Testis (tissue), 3 donors: ENCODE data around the gene SEMA6D. TPM values are rescaled to one million over a fixed set of nuclear protein-coding genes. Genes with fewer than 3 reads are reported as not detected.
"Not testable (repeated sequence)": the region's sequence is repeated elsewhere in the genome, so short reads cannot be mapped to it uniquely, and the experiment has no call there.

Source experiments
- DNase-seq: peaks from one replicate; pipeline ENCODE4 v3.0.0-alpha.2; 2019
- H3K27ac ChIP-seq, 2 donors: fragments of 200-600 bp; sonication (generic); one replicate each; pipeline ENCODE4 v1.5.1; 2019
- H3K27me3 ChIP-seq: fragments of 200-600 bp; sonication (generic); one replicate; pipeline ENCODE4 v1.5.1; 2019
- H3K36me3 ChIP-seq: fragments of 200-600 bp; sonication (generic); one replicate; pipeline ENCODE4 v1.5.1; 2017; ENCODE audit warnings: low read depth; ENCODE audit errors: missing control alignments
- H3K4me1 ChIP-seq: fragments of 200-600 bp; sonication (generic); one replicate; pipeline ENCODE4 v1.5.1; 2019
- H3K4me3 ChIP-seq, 2 donors: fragments of 200-600 bp; sonication (generic); one replicate each; pipeline ENCODE4 v1.5.1; 2017 to 2019
- H3K9me3 ChIP-seq: fragments of 200-600 bp; sonication (generic); one replicate; pipeline ENCODE4 v1.5.1; 2017
- POLR2A ChIP-seq: fragments of 450-650 bp; IDR thresholded peaks from one replicate; pipeline ENCODE4 v1.6.1; 2017; ENCODE audit warnings: antibody characterized with exemption, mild to moderate bottlenecking, moderate library complexity
- WGBS, 2 donors: methylation state at CpG; one replicate each; pipeline ENCODE4 v1.1.5; 2018; 5-methylcytosine and 5-hydroxymethylcytosine counted together
- intact Hi-C: fragments of 100-400 bp; cut with DNase I; formaldehyde crosslinking; loops from one replicate; pipeline ENCODE4 v1.15.1; 2023; ENCODE audit warnings: low total_unique reads
- polyA plus RNA-seq: library from polyadenylated mRNA; stranded (reverse); fragments of 350-450 nt; fragmentation: Illumina TruSeq; extraction: RNeasy Lipid Tissue Mini Kit (QIAGEN cat#74804); gene quantifications from one replicate; pipeline ENCODE4 v1.2.3, GENCODE V29; 2014; ENCODE audit warnings: low read depth, low replicate concordance; ENCODE audit not compliant: insufficient read depth
- total RNA-seq, 2 donors: library from RNA; depleted of rRNA; stranded (reverse); fragments of >200 nt; gene quantifications; one replicate each; pipeline ENCODE4 v1.2.3, GENCODE V29; 2016
- TF ChIP-seq, protein P1 (sequence below), 3 experiments: fragments of 450-650 bp in 2 of 3; fragments of 200-600 bp in 1 of 3; sonication (generic) in 1 of 3; IDR thresholded peaks; one replicate each; pipeline ENCODE4 v1.5.1; 2016 to 2019; ENCODE audit warnings: antibody characterized with exemption in 3 of 3, mild to moderate bottlenecking in 2 of 3, moderate library complexity in 1 of 3

Gene SEMA6D
- total and polyA plus RNA-seq, 3 donors from 2014 or later = 4.0 to 5.6 (median 4.3) TPM

DNA sequence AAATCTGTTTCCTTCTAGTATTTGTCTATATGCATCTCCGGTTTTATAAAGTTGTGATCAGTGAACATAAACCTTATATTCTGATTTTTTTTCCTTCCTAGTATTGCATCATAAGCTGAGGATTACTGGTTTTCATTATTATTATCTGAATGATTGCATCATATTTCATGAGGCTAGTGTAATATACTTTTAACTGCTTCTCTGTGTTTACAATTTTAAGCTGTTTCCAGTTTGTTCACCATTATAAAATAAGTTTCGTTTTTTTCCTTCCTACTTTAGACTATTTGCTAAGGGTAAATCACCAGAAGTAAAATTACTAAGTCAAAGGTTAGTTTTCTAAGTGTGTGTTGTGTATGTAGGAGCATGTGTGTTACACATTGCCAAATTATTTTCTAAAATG lies 20.2 kb downstream of the SEMA6D start:
- WGBS, 2 donors = 88 to 91% methylated on average over 2 of the region's 2 CpGs
- DNase-seq = no peak

DNA sequence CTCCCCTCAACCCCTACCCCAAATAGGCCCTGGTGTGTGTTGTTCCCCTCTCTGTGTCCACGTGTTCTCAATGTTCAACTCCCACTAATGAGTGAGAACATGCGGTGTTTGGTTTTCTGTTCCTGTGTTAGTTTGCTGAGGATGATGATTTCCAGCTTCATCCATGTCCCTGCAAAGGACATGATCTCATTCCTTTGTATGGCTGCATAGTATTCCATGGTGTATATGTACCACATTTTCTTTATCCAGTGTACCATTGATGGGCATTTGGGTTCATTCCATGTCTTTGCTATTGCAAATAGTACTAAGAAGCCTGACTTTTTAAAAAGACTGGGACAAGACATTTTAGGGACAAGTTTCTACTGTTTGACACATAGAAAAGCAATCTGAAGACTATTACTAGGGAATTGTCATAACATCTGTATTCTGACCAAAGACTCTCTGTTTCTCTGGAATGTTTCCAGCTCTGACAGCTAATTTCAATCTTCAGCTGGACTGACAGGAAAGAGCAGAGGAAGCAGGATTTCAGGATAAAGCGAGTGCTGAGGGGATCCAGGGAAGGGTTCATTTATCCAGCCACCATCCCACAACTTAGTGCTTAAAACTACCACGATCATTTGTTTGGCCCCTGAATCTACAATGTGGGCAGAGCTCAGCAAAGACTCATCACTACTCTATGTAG lies 21.0 kb downstream of the SEMA6D start:
- intact Hi-C loops, H3K9me3 ChIP-seq, H3K4me1 ChIP-seq, H3K27ac ChIP-seq, H3K4me3 ChIP-seq, H3K36me3 ChIP-seq, DNase-seq, H3K27me3 ChIP-seq: not testable (repeated sequence)
- 90 to 91% methylated on average over 4 of the region's 4 CpGs for WGBS, 2 donors

More for the DNA sequence above, 20.2 kb downstream of the SEMA6D start:
- intact Hi-C loops = no loop called here
- H3K4me1 ChIP-seq = no peaks in the 10 kb centered on the region
- H3K9me3 ChIP-seq = no peaks in the 10 kb centered on the region
- no peak overlapping the region for H3K4me3 ChIP-seq
- H3K36me3 ChIP-seq = no peaks in the 10 kb centered on the region
- no peak for TF ChIP-seq POLR2A
- TF ChIP-seq, protein P1, sequence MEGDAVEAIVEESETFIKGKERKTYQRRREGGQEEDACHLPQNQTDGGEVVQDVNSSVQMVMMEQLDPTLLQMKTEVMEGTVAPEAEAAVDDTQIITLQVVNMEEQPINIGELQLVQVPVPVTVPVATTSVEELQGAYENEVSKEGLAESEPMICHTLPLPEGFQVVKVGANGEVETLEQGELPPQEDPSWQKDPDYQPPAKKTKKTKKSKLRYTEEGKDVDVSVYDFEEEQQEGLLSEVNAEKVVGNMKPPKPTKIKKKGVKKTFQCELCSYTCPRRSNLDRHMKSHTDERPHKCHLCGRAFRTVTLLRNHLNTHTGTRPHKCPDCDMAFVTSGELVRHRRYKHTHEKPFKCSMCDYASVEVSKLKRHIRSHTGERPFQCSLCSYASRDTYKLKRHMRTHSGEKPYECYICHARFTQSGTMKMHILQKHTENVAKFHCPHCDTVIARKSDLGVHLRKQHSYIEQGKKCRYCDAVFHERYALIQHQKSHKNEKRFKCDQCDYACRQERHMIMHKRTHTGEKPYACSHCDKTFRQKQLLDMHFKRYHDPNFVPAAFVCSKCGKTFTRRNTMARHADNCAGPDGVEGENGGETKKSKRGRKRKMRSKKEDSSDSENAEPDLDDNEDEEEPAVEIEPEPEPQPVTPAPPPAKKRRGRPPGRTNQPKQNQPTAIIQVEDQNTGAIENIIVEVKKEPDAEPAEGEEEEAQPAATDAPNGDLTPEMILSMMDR (IDR thresholded peaks at IDR 0.05) = no peak
- no peaks in the 10 kb centered on the region for H3K27me3 ChIP-seq
- no peak overlapping the region for H3K27ac ChIP-seq

DNA sequence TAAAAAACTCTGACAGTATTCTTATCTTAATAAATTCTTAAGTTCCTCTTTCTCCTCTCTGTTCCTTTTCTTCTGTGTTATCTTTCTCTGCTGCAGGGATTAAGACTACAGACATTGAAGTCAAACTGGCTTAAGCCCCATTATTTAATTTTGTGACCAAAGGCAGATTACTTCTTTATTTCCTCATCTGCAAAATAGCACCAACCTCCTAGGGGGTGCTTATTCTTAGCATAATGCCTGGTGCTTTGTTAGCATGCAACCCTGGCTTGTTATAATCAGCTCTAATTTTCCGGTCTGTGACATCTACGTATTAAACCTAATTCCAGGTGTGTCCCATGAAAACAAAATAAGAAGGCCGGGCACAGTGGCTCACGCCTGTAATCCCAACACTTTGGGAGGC lies 23.8 kb downstream of the SEMA6D start:
- intact Hi-C loops = no loop called here

DNA sequence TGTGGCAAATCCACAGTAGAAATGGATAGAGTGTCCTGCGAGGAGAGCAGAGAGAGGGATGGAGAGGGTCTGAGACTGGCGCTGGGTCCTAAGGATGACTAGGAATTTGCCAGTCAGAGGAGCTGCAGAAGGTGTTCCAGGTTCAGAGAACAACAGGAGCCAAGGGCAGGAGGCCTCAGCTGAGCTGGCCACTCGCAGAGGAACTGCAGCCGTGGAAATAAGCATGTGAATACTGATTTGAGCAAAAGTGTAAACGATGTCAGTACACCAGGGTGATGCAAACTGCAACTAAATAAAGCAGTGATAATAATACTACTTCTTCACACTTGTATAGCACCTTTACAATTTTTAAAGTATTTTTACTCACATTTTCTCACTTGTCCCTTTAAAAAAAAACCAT lies 24.6 kb downstream of the SEMA6D start:
- intact Hi-C loops = no loop called here
- WGBS, 2 donors = 89 to 92% methylated on average over 5 of the region's 5 CpGs
- no peak overlapping the region for H3K27ac ChIP-seq
- H3K9me3 ChIP-seq = no peaks in the 10 kb centered on the region
- no peak for DNase-seq
- TF ChIP-seq, protein P1 (IDR thresholded peaks at IDR 0.05) = no peak
- no peak for TF ChIP-seq POLR2A
- no peaks in the 10 kb centered on the region for H3K36me3 ChIP-seq
- no peak overlapping the region for H3K4me3 ChIP-seq
- H3K27me3 ChIP-seq = no peaks in the 10 kb centered on the region
- H3K4me1 ChIP-seq = no peaks in the 10 kb centered on the region

More for the DNA sequence above, 23.8 kb downstream of the SEMA6D start:
- H3K4me1 ChIP-seq = no peaks in the 10 kb centered on the region
- DNase-seq = no peak
- H3K27me3 ChIP-seq = no peaks in the 10 kb centered on the region
- no peak overlapping the region for H3K27ac ChIP-seq
- TF ChIP-seq POLR2A = no peak
- TF ChIP-seq, protein P1 (IDR thresholded peaks at IDR 0.05) = no peak
- H3K36me3 ChIP-seq = no peaks in the 10 kb centered on the region
- no peak overlapping the region for H3K4me3 ChIP-seq
- H3K9me3 ChIP-seq = no peaks in the 10 kb centered on the region
- WGBS, 2 donors = 98% methylated on average over 4 of the region's 4 CpGs

DNA sequence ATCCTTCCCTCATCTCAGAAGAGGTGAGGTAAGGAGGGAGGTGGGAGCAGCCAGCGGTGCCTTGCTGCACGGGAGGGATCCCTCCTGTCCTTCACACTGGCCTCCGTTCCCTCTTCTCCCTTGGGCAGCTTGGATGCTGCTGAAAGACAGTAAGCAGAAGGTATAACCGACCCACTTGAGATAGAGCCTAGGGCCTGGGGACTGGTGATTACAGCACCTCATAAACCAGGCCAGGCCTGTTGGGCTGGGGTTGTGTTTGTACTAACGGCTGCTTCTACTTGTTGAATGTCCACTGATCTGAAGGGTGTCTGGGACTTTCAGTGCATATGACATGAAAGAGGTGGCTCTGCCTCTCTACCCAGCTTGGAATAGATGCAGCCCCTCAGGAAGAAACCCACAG lies 25.0 kb downstream of the SEMA6D start:
- no peak overlapping the region for H3K27ac ChIP-seq
- 74 to 92% methylated on average over 5 of the region's 5 CpGs for WGBS, 2 donors
- no peaks in the 10 kb centered on the region for H3K4me1 ChIP-seq
- H3K27me3 ChIP-seq = no peaks in the 10 kb centered on the region
- H3K36me3 ChIP-seq = no peaks in the 10 kb centered on the region
- no peak overlapping the region for H3K4me3 ChIP-seq
- intact Hi-C loops = no loop called here
- TF ChIP-seq, protein P1 (IDR thresholded peaks at IDR 0.05) = no peak
- TF ChIP-seq POLR2A = no peak
- no peaks in the 10 kb centered on the region for H3K9me3 ChIP-seq
- no peak for DNase-seq
